DOHH2 (cell line): ENCODE results near the gene GALNT18.

Source experiments
- H3F3A ChIP-seq: fragments of 200-600 bp; sonication (generic), shearing (Covaris generic); 2 replicates; pipeline ENCODE4 v1.6.0; 2016; ENCODE audit warnings: antibody characterized with exemption, mild to moderate bottlenecking; ENCODE audit not compliant: control insufficient read depth, insufficient read depth
- H3K27ac ChIP-seq: fragments of 200-600 bp; sonication (generic); 2 replicates; pipeline ENCODE4 v1.5.1; 2014; ENCODE audit warnings: low read depth, mild to moderate bottlenecking, low read length, moderate library complexity
- H3K27me3 ChIP-seq: fragments of 200-600 bp; sonication (generic); 2 replicates; pipeline ENCODE4 v1.6.1; 2014; ENCODE audit warnings: mild to moderate bottlenecking, low read length, mixed read lengths; ENCODE audit not compliant: control insufficient read depth
- H3K36me3 ChIP-seq: fragments of 200-600 bp; sonication (generic); 2 replicates; pipeline ENCODE4 v1.6.1; 2014; ENCODE audit warnings: mild to moderate bottlenecking, low read length, moderate library complexity, mixed read lengths; ENCODE audit not compliant: control insufficient read depth
- H3K4me1 ChIP-seq: fragments of 200-600 bp; sonication (generic); 2 replicates; pipeline ENCODE4 v1.6.1; 2014; ENCODE audit warnings: mild to moderate bottlenecking, low read length, mixed read lengths; ENCODE audit not compliant: control insufficient read depth
- H3K4me2 ChIP-seq: fragments of 200-600 bp; sonication (generic); 2 replicates; pipeline ENCODE4 v1.6.0; 2014; ENCODE audit warnings: mild to moderate bottlenecking, low read length, moderate library complexity
- H3K4me3 ChIP-seq: fragments of 200-600 bp; sonication (generic); 2 replicates; pipeline ENCODE4 v1.5.1; 2014; ENCODE audit warnings: mild to moderate bottlenecking, low read length, mixed read lengths
- H3K79me2 ChIP-seq: fragments of 200-600 bp; sonication (generic); 2 replicates; pipeline ENCODE4 v1.6.1; 2014; ENCODE audit warnings: mild to moderate bottlenecking, low read length, mixed read lengths; ENCODE audit not compliant: control insufficient read depth
- H3K9me2 ChIP-seq: fragments of 200-600 bp; sonication (generic); replicated peaks from 2 replicates; pipeline ENCODE4 v1.6.1; 2014; ENCODE audit warnings: mild to moderate bottlenecking, low read length, mixed read lengths; ENCODE audit not compliant: control insufficient read depth
- H3K9me3 ChIP-seq: fragments of 200-600 bp; sonication (generic); 2 replicates; pipeline ENCODE4 v1.6.1; 2014; ENCODE audit warnings: antibody characterized with exemption, low read length, mixed read lengths; ENCODE audit not compliant: control insufficient read depth, insufficient read depth
- H4K20me1 ChIP-seq: fragments of 200-600 bp; sonication (generic); 2 replicates; pipeline ENCODE4 v1.6.0; 2014; ENCODE audit warnings: low read depth, mild to moderate bottlenecking, antibody characterized with exemption, low read length, moderate library complexity; ENCODE audit not compliant: control insufficient read depth, insufficient read depth
- EZH2phosphoT487 ChIP-seq: fragments of 200-600 bp; sonication (generic); IDR thresholded peaks from 2 replicates; pipeline ENCODE4 v1.6.1; 2017; ENCODE audit warnings: borderline replicate concordance, mild to moderate bottlenecking, antibody characterized with exemption, low read length, moderate library complexity, mixed read lengths
- TF ChIP-seq, protein P1 (sequence below): fragments of 200-600 bp; sonication (generic); IDR thresholded peaks from one replicate; pipeline ENCODE4 v1.5.1; 2014; ENCODE audit warnings: antibody characterized with exemption, mild to moderate bottlenecking, low read depth, low read length; ENCODE audit not compliant: poor library complexity, severe bottlenecking

The GALNT18 gene

DNA sequence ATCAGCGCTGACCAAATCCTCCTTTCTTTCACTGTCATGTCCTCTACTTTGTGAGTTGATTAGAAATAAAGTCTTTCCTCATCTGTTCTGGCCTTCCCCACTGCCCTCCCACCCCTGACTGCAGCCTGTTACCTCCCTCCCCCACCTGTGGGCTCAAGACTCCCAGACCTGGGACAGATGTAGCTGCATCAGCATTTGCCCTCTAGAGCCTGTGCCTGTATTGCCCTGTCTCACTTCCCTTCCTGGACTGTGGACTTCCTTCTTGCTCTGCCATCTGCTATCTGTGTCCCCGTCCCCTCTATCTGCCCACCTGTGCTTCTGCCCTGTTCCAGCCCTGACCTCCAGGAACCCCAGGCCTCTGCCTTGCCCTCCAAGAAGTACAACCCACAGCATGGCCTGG, 122.5 kb downstream of the GALNT18 start:
- Histone ChIP-seq H3K9me3 (no peaks in the 10 kb centered on the region), H3K36me3 (no peaks in the 10 kb centered on the region), H3F3A (no peaks in the 10 kb centered on the region), H3K9me2 (no peaks in the 10 kb centered on the region), H3K79me2 (no peaks in the 10 kb centered on the region), H4K20me1 (no peaks in the 10 kb centered on the region), H3K27ac (no peak overlapping the region), H3K4me1 (no peaks in the 10 kb centered on the region), H3K4me3 (no peak overlapping the region), H3K27me3 (no peaks in the 10 kb centered on the region), H3K4me2 (no peak overlapping the region)
- no peak for TF ChIP-seq EZH2phosphoT487
- TF ChIP-seq, protein P1, sequence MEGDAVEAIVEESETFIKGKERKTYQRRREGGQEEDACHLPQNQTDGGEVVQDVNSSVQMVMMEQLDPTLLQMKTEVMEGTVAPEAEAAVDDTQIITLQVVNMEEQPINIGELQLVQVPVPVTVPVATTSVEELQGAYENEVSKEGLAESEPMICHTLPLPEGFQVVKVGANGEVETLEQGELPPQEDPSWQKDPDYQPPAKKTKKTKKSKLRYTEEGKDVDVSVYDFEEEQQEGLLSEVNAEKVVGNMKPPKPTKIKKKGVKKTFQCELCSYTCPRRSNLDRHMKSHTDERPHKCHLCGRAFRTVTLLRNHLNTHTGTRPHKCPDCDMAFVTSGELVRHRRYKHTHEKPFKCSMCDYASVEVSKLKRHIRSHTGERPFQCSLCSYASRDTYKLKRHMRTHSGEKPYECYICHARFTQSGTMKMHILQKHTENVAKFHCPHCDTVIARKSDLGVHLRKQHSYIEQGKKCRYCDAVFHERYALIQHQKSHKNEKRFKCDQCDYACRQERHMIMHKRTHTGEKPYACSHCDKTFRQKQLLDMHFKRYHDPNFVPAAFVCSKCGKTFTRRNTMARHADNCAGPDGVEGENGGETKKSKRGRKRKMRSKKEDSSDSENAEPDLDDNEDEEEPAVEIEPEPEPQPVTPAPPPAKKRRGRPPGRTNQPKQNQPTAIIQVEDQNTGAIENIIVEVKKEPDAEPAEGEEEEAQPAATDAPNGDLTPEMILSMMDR = no peak

DNA sequence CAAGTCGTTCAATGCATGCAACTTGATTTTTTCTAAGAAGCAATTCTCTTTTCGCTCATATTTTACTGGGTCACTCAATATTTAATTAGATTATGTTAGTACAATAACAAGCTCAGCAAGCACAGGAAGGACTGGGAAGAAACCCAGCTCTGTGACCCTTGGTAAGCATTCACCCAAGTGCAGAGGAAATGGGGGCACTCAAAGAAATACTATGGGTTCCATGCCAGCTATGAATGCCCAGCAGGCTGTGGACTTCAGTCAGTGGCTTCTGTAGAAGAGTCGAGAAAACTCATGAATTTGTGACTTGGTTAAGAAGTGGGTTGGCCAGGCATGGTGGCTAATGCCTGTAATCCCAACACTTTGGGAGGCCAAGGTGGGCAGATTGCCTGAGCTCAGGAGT, 123.6 kb downstream of the GALNT18 start:
- TF ChIP-seq EZH2phosphoT487 = no peak
- TF ChIP-seq, protein P1 = no peak

DNA sequence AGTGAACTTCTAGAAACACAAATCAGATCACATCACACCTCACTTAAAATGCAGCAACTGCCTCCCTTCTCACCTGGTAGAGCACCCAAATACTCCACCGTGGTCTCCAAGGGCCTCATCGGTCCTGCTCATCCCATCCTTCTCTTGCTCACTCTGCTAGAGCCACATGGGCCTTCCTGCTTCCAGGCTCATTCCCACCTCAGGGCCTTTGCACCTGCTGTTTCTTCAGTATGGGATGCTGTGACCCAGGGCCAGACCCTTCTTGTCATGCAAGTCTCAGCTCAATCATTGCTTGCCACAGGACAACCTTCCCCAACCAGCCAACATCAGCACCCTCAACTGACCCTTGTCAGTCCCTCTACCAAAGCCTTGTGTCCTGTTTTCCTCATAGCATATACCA, 124.9 kb downstream of the GALNT18 start:
- Histone ChIP-seq H3K79me2 (no peaks in the 10 kb centered on the region), H3K4me2 (no peak overlapping the region), H3K9me3 (no peaks in the 10 kb centered on the region), H3K9me2 (no peaks in the 10 kb centered on the region), H3K4me3 (no peak overlapping the region), H4K20me1 (no peaks in the 10 kb centered on the region), H3K27ac (no peak overlapping the region), H3K27me3 (no peaks in the 10 kb centered on the region), H3K4me1 (no peaks in the 10 kb centered on the region), H3F3A (no peaks in the 10 kb centered on the region), H3K36me3 (no peaks in the 10 kb centered on the region)
- TF ChIP-seq, protein P1 = no peak
- no peak for TF ChIP-seq EZH2phosphoT487

More for the DNA sequence above, 123.6 kb downstream of the GALNT18 start:
- no peak overlapping the region for H3K27ac ChIP-seq
- no peaks in the 10 kb centered on the region for H3F3A ChIP-seq
- H3K79me2 ChIP-seq = no peaks in the 10 kb centered on the region
- no peaks in the 10 kb centered on the region for H3K9me2 ChIP-seq
- H3K4me2 ChIP-seq = no peak overlapping the region
- no peaks in the 10 kb centered on the region for H3K9me3 ChIP-seq
- no peaks in the 10 kb centered on the region for H3K4me1 ChIP-seq
- H3K27me3 ChIP-seq = no peaks in the 10 kb centered on the region
- H3K4me3 ChIP-seq = no peak overlapping the region
- H4K20me1 ChIP-seq = no peaks in the 10 kb centered on the region
- H3K36me3 ChIP-seq = no peaks in the 10 kb centered on the region

DNA sequence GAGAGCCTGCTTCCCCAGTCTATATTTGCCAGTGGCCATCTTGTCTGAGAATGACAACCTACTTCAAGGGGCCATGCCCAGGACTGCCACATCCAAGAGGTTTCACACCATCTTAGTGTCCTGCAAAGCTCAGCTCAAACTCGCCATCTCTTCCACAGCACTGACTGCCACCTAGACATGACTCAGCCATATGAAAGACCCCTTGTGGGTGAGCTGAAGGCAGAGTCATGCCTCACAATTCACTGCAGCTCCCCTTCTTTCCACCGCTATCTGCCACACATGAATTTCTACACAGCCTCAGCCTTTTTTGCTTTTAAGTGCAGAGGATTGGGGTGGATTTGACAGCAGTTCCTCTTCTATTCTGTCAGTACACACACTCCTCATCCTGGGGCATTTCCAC, 127.5 kb downstream of the GALNT18 start:
- no peaks in the 10 kb centered on the region for H3K79me2 ChIP-seq
- H3K4me2 ChIP-seq = no peak overlapping the region
- no peaks in the 10 kb centered on the region for H3F3A ChIP-seq
- TF ChIP-seq EZH2phosphoT487 = no peak
- TF ChIP-seq, protein P1 = no peak
- no peaks in the 10 kb centered on the region for H3K9me3 ChIP-seq
- H3K27ac ChIP-seq = no peak overlapping the region
- no peaks in the 10 kb centered on the region for H3K36me3 ChIP-seq
- no peaks in the 10 kb centered on the region for H3K4me1 ChIP-seq
- no peaks in the 10 kb centered on the region for H3K27me3 ChIP-seq
- no peak overlapping the region for H3K4me3 ChIP-seq
- no peaks in the 10 kb centered on the region for H3K9me2 ChIP-seq
- no peaks in the 10 kb centered on the region for H4K20me1 ChIP-seq
